Heart left ventricle (tissue), 13 donors: ENCODE measurements around the gene RNF5.

Source experiments
- POLR2A ChIP-seq, 2 donors: fragments of 450-650 bp; IDR thresholded peaks; one replicate each; pipeline ENCODE4 v1.6.1; 2017; ENCODE audit warnings: antibody characterized with exemption in 2 of 2, mild to moderate bottlenecking in 2 of 2, moderate library complexity in 2 of 2
- TF ChIP-seq, protein P1 (sequence below), 12 donors: fragments of 200-600 bp; sonication (generic) in 4 of 12; IDR thresholded peaks; one replicate each; pipeline versions ENCODE4 v1.5.0 to v1.8.0; 2018 to 2022; ENCODE audit warnings: antibody characterized with exemption in 12 of 12, mild to moderate bottlenecking in 5 of 12
- donor health status: ischemic (EF 13 %, LVEDD 7.1; RV severe dilation, severe dysfunction).
- donor health status: DM: no; HTN: yes; CAD: no.
- donor health status: DM: no; HTN: no; CAD: no.
- donor health status: ischemic (EF 25% LVEDD 6.9; RV normal size, moderate dysfunction).
- donor health status: ischemic (EF 25% LVEDD 5.7; RV mildly dilated, moderate dysfunction).
- donor health status: ischemic (EF 35%, LVEDD 5.7; RV mildly dilated, moderate dysfunction).
- donor health status: nonischemic (EF 11% LVEDD 7.7; RV severe dilation, severe dysfunction).
- donor health status: DM: yes; HTN: yes; CAD: no.
- donor health status: PGD.
- donor health status: ischemic (EF 29% LVEDD 5.4; RV normal size, mild dysfunction).
- donor health status: nonischemic (EF 23%, LVEDD 6.1; RV moderate dilation, normal function).

DNA sequence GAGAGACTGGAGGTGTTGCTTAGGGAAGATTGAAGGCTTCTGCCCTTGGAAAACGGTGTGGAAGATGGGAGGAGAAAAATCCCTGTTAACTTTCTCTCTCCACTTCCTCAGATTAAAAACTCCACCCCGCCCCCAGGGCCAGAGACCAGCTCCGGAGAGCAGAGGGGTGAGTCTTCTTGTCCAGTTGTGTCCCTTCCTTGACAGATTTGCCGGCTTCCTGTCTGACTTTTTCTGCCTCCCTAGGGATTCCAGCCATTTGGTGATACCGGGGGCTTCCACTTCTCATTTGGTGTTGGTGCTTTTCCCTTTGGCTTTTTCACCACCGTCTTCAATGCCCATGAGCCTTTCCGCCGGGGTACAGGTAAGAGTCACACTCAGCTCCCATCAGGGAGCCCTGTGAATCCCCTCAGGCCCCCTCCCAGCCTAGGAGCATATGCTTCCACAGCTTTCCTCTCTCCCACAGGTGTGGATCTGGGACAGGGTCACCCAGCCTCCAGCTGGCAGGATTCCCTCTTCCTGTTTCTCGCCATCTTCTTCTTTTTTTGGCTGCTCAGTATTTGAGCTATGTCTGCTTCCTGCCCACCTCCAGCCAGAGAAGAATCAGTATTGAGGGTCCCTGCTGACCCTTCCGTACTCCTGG, 1.7 kb downstream of the RNF5 start:
- TF ChIP-seq, protein P1, sequence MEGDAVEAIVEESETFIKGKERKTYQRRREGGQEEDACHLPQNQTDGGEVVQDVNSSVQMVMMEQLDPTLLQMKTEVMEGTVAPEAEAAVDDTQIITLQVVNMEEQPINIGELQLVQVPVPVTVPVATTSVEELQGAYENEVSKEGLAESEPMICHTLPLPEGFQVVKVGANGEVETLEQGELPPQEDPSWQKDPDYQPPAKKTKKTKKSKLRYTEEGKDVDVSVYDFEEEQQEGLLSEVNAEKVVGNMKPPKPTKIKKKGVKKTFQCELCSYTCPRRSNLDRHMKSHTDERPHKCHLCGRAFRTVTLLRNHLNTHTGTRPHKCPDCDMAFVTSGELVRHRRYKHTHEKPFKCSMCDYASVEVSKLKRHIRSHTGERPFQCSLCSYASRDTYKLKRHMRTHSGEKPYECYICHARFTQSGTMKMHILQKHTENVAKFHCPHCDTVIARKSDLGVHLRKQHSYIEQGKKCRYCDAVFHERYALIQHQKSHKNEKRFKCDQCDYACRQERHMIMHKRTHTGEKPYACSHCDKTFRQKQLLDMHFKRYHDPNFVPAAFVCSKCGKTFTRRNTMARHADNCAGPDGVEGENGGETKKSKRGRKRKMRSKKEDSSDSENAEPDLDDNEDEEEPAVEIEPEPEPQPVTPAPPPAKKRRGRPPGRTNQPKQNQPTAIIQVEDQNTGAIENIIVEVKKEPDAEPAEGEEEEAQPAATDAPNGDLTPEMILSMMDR (IDR thresholded peaks at IDR 0.05): no peak
- TF ChIP-seq POLR2A (IDR thresholded peaks at IDR 0.05): no peak
